ES-I3 (cell line): Measurements from ENCODE around the gene TJP2.
A peak's percentile ranks its signal among the peaks of the same experiment; 100 is the strongest.

Experiments used
- H3K36me3 ChIP-seq: 2 replicates; pipeline ENCODE4 v1.6.1; 2013; ENCODE audit warnings: mild to moderate bottlenecking, low read length, control low read depth, moderate library complexity; ENCODE audit not compliant: insufficient read depth
- H3K4me1 ChIP-seq: 2 replicates; pipeline ENCODE4 v1.6.1; 2013; ENCODE audit warnings: mild to moderate bottlenecking, control low read depth, low read length; ENCODE audit not compliant: insufficient read depth
- H3K9ac ChIP-seq: 2 replicates; pipeline ENCODE4 v1.6.1; 2013; ENCODE audit warnings: low read depth, mild to moderate bottlenecking, low read length, moderate library complexity
- H3K9me3 ChIP-seq: 2 replicates; pipeline ENCODE4 v1.6.1; 2013; ENCODE audit warnings: mild to moderate bottlenecking, low read length, moderate library complexity; ENCODE audit not compliant: control insufficient read depth, insufficient read depth

Gene TJP2

DNA sequence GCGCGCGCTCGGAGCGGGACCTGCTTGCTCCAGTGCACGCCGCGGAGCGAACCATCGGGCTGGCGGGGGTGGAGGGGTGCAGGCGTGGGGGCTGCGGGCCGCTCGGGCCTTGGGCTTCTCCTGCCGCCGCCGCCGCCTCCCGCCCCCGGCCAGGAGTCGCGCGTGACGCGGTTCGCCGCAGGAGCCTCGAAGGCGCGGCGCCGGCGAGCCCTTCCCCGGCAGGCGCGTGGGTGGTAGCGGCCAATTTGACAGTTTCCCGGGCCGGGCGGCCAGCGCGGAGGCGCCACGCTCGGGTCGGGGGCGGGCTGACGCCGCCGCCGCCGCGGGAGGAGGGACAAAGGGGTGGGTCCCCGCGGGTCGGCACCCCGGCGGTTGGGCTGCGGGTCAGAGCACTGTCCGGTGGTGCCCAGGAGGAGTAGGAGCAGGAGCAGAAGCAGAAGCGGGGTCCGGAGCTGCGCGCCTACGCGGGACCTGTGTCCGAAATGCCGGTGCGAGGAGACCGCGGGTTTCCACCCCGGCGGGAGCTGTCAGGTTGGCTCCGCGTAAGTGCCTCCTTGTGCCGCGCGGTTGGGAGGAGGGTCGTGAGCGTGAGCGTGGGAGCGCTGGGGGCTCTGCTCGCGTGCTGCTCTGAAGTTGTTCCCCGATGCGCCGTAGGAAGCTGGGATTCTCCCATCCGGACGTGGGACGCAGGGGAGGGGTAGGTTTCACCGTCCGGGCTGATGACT lies at the start of gene TJP2:
TJP2 (plus strand) TSS at position 387 of the 725 bp plus-strand sequence; CDS start at position 483, 96 bp downstream.
- H3K9me3 ChIP-seq: no peaks in the 10 kb centered on the region
- H3K9ac ChIP-seq: peak within 1 kb of the TSS; percentile 54; the same call in 1 of the 2 replicates
- peaks cover 24% of the 10 kb centered on the region; the same call in 1 of the 2 replicates for H3K4me1 ChIP-seq
- H3K36me3 ChIP-seq: no peaks in the 10 kb centered on the region

DNA sequence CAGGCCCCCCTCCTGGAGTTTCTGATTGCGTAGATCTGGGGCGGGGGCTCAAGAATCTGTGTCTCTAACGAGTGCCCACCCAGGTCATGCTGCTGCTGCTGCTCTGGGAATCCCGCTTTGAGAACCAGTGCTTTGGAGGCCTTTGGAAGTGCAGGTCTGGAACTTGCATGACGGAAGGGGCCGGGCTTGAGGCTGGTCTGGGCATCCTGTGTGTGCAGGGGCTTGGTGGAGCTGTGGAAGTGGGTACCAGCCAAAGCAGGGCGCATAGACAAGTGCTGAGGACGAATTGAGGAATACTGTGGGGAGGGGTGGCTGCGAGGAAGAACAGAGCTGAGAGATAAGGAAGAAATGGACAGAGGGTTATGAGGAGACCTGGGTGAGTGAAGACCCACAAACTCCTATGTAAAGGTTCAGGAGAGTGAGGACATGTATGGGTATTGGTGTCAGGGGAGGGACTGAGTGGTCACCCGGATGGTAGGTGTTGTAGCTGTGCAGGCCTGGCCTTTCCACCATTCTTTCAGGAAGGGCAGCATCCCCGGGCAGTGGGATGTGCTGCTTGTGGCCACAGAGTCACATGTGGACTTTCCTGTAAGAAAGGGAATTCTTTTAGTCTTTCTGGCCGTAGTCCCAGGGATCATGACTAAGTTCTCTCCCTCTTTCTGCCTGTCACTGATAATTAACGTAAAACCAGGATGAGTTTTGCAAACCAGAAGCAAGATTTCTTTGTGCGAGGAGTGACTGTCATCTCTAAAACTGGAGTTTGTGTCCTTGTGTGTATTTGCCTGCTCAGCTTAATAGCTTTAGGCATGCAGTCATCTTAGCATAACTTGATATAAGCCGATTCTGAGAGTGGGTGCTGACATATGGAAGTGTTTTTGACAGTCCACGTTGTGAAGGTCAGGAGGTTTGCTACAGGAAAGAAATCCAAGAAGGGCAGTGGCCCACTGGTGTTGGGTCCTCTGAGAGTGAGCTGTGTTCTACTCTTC lies 43.3 kb upstream of the TJP2 start:
- Histone ChIP-seq H3K9ac (no peak overlapping the region), H3K36me3 (no peaks in the 10 kb centered on the region; the same call in 1 of the 2 replicates), H3K9me3 (no peaks in the 10 kb centered on the region), H3K4me1 (peaks cover 25% of the 10 kb centered on the region; the same call in 1 of the 2 replicates)

DNA sequence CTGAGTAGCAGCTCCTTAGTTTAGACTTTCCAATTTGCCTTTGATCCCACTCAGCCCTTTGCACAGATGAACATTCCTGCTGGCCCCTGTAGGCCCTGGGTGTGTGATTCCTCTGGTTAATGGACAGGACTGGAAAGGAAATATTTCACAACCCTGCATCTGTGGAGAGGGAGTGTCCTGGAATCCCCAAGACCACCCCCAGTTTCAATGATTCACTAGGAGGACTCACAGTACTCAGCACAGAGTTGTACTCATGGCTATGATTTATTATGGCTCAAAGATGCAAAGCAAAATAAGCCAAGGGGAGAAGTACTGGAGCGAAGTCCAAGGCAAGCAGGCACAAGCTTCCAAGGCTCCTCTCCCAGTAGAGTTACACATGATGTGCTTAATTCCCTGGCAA lies 42.4 kb upstream of the TJP2 start:
- Histone ChIP-seq H3K9ac (no peak overlapping the region), H3K36me3 (no peaks in the 10 kb centered on the region; the same call in 1 of the 2 replicates)

DNA sequence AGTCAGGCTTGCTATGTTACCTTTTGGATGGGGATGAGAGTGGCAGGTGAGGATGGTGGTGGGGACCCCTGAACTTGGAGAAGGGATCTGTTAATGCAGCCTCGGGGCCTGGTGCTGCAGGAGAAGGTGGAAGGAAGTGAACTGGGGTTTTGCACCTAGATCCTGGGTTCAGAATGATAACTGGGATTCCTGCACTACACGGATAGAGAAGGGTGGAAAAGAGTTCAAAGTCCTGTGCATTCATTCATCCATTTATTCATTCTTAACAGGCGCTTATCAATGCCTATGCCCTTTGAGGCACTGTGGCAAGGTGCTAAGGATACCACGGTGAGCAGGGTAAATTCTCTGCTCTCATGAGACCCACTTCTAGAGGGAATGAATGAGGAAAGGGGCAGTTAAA lies 41.7 kb upstream of the TJP2 start:
- no peak overlapping the region for H3K9ac ChIP-seq
- H3K9me3 ChIP-seq: no peaks in the 10 kb centered on the region
- H3K36me3 ChIP-seq: no peaks in the 10 kb centered on the region; the same call in 1 of the 2 replicates
- H3K4me1 ChIP-seq: peaks cover 25% of the 10 kb centered on the region; the same call in 1 of the 2 replicates

More for the DNA sequence above, 42.4 kb upstream of the TJP2 start:
- no peaks in the 10 kb centered on the region for H3K9me3 ChIP-seq
- H3K4me1 ChIP-seq: peaks cover 25% of the 10 kb centered on the region; the same call in 1 of the 2 replicates

DNA sequence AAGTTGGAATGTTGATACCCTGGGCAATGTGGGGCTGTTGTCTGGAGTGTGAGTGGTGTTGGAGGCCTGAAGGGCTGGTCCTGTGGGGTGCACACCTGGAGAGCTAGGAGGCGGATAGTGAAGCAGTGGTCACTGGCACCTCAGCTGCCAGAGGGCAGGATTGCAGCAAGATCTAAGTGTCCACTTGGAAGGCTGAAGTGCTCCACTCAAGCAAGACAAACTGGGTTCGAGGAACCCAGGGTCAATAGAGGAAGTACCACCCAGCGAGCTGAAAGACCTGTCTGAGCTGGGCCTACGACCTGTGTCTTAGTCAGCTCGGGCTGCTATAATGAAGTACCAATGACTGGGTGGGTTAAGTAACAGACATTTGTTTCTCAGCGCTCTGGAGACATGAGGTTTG lies 39.7 kb upstream of the TJP2 start:
- no peak overlapping the region for H3K9ac ChIP-seq

DNA sequence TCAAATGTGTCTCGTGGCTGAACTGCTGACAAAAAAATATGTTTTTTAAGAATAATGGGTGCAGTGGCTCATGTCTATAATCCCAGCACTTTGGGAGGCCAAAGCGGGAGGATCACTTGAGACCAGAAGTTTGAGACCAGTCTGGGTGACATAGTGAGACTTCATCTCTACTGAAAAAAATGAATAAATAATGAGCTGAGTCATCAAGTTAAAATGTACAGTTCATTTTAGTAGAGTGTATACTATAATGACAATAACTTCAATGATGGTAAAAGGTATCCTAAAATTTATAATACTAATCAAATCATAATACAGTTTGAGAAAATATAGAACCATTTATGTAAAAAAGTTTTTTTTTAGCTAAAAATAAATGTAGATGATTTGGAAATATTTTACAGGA lies 37.9 kb upstream of the TJP2 start:
- no peak overlapping the region for H3K9ac ChIP-seq
- no peaks in the 10 kb centered on the region; the same call in 1 of the 2 replicates for H3K36me3 ChIP-seq
- H3K9me3 ChIP-seq: no peaks in the 10 kb centered on the region
- H3K4me1 ChIP-seq: peaks cover 13% of the 10 kb centered on the region; the same call in 1 of the 2 replicates

More for the DNA sequence above, 39.7 kb upstream of the TJP2 start:
- no peaks in the 10 kb centered on the region for H3K9me3 ChIP-seq
- H3K36me3 ChIP-seq: no peaks in the 10 kb centered on the region; the same call in 1 of the 2 replicates
- H3K4me1 ChIP-seq: peaks cover 20% of the 10 kb centered on the region; the same call in 1 of the 2 replicates

DNA sequence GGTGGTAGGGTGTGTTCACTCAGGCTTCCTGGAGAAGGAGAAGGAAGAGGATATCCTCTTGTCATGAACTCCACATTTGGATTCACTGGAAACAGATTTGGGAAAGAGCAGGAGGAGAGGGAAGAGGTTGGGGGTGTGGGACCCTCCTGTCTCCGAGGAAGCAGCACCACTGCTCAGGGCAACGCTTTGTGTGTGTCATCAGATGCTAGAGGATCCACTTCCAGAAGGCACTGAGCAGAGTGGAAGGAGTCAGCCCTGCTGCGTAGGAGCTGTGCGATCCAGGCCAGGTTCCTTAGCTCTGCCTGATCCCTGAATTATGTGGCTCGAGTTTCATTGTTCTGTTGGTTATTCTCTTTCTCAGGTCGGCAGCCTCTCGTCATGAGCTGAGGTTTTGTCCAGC lies 37.3 kb upstream of the TJP2 start:
- no peaks in the 10 kb centered on the region; the same call in 1 of the 2 replicates for H3K36me3 ChIP-seq
- H3K9me3 ChIP-seq: no peaks in the 10 kb centered on the region
- peaks cover 9% of the 10 kb centered on the region; the same call in 1 of the 2 replicates for H3K4me1 ChIP-seq
- H3K9ac ChIP-seq: no peak overlapping the region

DNA sequence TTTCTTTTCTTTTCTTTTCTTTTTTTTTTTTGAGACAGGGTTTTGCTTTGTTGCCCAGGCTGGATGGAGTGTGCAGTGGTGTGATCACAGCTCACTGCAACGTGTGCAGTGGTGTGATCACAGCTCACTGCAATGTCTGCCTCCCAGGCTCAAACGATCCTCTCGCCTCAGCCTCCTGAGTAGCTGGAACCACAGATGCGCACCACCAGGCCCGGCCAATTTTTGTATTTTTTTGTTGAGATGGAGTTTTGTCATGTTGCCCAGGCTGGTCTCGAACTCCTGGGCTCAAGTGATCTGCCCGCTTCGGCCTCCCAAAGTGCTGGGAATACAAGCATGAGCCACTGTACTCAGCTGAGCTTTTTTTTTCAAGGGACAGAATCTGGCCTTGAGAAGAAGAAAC lies 36.8 kb upstream of the TJP2 start:
- Histone ChIP-seq H3K36me3 (no peaks in the 10 kb centered on the region; the same call in 1 of the 2 replicates), H3K9ac (no peak overlapping the region), H3K9me3 (no peaks in the 10 kb centered on the region), H3K4me1 (peaks cover 9% of the 10 kb centered on the region; the same call in 1 of the 2 replicates)

DNA sequence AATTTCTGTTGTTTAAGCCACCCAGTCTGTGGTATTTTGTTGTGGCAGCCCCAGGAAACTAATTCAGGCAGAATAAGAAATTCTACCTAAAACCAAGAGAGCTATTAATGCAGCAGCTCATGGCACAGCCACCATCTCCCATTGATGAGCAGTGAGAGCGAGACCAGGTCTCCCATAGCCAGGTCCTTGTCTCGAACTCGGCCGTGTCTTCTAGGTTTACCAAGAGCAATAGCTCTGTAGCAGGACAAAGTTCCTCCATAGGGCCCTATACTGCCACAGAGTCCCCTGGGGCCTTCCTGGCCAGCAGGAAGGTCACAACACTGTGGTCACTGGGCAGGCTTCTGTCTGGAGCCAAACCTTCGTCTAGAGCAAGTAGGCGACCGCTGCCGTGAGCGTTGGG lies 34.5 kb upstream of the TJP2 start:
- H3K9me3 ChIP-seq: no peaks in the 10 kb centered on the region
- H3K9ac ChIP-seq: no peak overlapping the region
- no peaks in the 10 kb centered on the region; the same call in 1 of the 2 replicates for H3K36me3 ChIP-seq
- H3K4me1 ChIP-seq: peaks cover 4% of the 10 kb centered on the region; the same call in 1 of the 2 replicates

DNA sequence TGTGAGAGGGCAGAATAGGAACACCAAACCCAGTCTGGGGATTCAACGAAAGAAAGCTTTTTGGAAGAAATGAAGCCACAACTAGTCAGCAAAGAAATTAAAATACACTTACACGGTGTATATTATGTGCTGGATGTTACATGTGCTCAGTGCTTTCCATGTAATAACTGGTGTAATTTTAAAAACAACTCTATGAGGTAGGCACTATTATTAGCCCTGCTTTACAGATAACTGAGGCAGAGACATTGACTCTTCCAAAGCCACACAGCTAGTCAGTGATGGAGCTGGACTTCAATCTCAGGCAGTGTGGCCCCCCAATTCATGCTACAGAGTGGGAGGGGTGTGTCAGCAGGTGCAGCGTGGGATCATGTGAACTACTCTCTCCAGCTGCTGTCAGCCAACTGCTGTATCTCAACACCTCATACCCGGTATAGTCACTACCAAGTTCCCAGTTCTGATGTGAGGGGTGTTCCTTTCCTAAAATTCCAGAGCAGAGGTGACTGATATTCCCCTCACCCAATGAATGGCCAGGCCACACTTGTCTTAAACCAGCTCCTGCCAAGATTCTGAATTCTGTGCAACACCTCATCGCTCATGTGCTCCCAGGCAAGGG lies 33.8 kb upstream of the TJP2 start:
- H3K36me3 ChIP-seq: no peaks in the 10 kb centered on the region; the same call in 1 of the 2 replicates
- H3K9ac ChIP-seq: no peak overlapping the region
- no peaks in the 10 kb centered on the region for H3K9me3 ChIP-seq
- no peaks in the 10 kb centered on the region for H3K4me1 ChIP-seq

DNA sequence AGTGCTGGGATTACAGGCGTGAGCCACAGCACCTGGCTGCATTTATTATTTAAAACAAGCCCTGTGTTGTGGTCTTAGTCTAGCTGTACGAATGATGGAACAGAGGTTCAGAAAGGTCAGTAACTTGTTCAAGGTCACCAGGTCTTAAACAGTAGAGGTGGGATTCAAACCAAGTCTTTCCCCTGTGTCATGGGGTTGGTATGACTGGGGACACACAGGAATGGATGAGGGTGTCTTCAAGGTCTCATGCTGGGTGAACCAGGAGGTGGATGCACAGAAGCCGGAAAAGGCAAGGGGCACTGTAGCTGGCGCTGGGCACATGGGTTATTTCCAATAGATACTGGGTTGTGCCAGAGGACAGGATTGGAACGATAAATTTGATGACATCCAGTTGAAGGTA lies 32.2 kb upstream of the TJP2 start:
- Histone ChIP-seq H3K9ac (no peak overlapping the region), H3K9me3 (no peaks in the 10 kb centered on the region), H3K36me3 (no peaks in the 10 kb centered on the region; the same call in 1 of the 2 replicates), H3K4me1 (no peaks in the 10 kb centered on the region)

DNA sequence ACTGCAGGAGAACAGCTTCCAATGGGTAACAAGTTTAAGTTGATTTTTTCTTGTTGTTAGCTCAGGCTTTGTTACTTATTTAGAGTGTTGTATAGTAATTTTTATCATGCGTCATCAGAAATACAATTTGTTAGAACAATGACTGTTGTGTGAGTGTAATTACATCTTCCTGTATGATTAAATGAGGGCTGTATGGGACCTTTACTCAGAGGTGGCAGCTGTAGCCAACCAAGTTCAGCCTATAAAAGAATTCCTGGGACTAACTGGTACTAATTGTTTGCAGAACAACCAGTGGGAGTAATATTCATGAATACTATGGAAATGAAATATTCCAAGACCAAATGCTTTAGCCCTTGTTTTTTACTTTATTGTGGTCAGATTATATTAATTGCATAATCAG lies 30.8 kb upstream of the TJP2 start:
- H3K36me3 ChIP-seq: no peaks in the 10 kb centered on the region
- H3K4me1 ChIP-seq: no peaks in the 10 kb centered on the region
- no peak overlapping the region for H3K9ac ChIP-seq
- no peaks in the 10 kb centered on the region for H3K9me3 ChIP-seq

DNA sequence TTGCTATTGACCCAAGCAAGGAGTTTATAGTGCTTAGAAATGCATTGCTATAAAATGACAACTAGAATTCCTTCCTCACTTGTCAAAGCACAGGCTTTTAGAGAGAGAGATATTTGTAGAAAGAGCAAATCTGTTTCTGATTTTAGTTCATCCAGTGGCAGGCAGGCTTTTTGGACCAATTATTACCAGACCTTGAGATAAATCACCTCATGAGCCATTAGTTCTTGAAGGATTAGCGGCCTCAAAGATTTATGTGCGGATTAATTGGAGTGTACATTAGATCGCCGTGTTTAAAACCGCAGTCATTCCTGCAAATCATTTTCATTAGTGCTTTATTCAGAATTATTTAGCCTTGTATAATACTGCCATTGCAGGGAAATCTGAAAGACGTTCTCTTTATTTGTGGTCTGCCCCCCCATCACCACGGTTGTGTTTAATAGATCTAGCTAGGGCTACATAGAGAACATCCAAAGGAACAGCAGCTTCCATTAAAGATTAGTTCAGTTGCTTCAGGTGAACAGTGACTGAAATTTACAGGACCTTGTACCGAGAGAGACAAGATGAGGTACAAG lies 28.8 kb upstream of the TJP2 start:
- Histone ChIP-seq H3K9me3 (no peaks in the 10 kb centered on the region), H3K4me1 (peaks cover 5% of the 10 kb centered on the region; the same call in 1 of the 2 replicates), H3K36me3 (no peaks in the 10 kb centered on the region)

More for the DNA sequence above, 28.8 kb upstream of the TJP2 start:
- H3K9ac ChIP-seq: no peak overlapping the region
